Measurements from ENCODE around the gene SSR4.

- TF ChIP-seq CTCF (IDR thresholded peaks at IDR 0.05; ENCODE audit: low read depth, low read length, missing input control), result no peak
- TF ChIP-seq RAD21 (IDR thresholded peaks at IDR 0.05), result no peak
- no peak for TF ChIP-seq YY1 (IDR thresholded peaks at IDR 0.05)
- no peak for TF ChIP-seq JUND (IDR thresholded peaks at IDR 0.05)
- TF ChIP-seq, protein P1, sequence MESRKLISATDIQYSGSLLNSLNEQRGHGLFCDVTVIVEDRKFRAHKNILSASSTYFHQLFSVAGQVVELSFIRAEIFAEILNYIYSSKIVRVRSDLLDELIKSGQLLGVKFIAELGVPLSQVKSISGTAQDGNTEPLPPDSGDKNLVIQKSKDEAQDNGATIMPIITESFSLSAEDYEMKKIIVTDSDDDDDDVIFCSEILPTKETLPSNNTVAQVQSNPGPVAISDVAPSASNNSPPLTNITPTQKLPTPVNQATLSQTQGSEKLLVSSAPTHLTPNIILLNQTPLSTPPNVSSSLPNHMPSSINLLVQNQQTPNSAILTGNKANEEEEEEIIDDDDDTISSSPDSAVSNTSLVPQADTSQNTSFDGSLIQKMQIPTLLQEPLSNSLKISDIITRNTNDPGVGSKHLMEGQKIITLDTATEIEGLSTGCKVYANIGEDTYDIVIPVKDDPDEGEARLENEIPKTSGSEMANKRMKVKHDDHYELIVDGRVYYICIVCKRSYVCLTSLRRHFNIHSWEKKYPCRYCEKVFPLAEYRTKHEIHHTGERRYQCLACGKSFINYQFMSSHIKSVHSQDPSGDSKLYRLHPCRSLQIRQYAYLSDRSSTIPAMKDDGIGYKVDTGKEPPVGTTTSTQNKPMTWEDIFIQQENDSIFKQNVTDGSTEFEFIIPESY (IDR thresholded peaks at IDR 0.05), result no peak
- TF ChIP-seq, protein P2, sequence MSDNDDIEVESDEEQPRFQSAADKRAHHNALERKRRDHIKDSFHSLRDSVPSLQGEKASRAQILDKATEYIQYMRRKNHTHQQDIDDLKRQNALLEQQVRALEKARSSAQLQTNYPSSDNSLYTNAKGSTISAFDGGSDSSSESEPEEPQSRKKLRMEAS (IDR thresholded peaks at IDR 0.05), result no peak
- TF ChIP-seq, protein P3, sequence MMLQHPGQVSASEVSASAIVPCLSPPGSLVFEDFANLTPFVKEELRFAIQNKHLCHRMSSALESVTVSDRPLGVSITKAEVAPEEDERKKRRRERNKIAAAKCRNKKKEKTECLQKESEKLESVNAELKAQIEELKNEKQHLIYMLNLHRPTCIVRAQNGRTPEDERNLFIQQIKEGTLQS (IDR thresholded peaks at IDR 0.05), result no peak
- no peak for TF ChIP-seq GABPA (IDR thresholded peaks at IDR 0.05 in 1 of 2, conservative IDR thresholded peaks at IDR 0.05 in 1 of 2)
- no peak for TF ChIP-seq TAF1 (conservative IDR thresholded peaks at IDR 0.05)
- no peak for TF ChIP-seq HNF4A (conservative IDR thresholded peaks at IDR 0.05)
These were observed 1.2 kb upstream of the SSR4 start for GRCh38 chrX:153793291-153793690.

Data from liver (tissue), 3 donors.